ENCODE data around the gene RERE.

- no peak for TF ChIP-seq MYC (IDR thresholded peaks at IDR 0.05; ENCODE audit: low read depth, low read length)
- TF ChIP-seq, protein P1, sequence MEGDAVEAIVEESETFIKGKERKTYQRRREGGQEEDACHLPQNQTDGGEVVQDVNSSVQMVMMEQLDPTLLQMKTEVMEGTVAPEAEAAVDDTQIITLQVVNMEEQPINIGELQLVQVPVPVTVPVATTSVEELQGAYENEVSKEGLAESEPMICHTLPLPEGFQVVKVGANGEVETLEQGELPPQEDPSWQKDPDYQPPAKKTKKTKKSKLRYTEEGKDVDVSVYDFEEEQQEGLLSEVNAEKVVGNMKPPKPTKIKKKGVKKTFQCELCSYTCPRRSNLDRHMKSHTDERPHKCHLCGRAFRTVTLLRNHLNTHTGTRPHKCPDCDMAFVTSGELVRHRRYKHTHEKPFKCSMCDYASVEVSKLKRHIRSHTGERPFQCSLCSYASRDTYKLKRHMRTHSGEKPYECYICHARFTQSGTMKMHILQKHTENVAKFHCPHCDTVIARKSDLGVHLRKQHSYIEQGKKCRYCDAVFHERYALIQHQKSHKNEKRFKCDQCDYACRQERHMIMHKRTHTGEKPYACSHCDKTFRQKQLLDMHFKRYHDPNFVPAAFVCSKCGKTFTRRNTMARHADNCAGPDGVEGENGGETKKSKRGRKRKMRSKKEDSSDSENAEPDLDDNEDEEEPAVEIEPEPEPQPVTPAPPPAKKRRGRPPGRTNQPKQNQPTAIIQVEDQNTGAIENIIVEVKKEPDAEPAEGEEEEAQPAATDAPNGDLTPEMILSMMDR (IDR thresholded peaks at IDR 0.05; ENCODE audit: extremely low read depth in 1 of 2, insufficient read depth in 1 of 2, low read depth in 1 of 2, low read length in 2 of 2): no peak
- TF ChIP-seq, protein P2, sequence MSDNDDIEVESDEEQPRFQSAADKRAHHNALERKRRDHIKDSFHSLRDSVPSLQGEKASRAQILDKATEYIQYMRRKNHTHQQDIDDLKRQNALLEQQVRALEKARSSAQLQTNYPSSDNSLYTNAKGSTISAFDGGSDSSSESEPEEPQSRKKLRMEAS (IDR thresholded peaks at IDR 0.05; ENCODE audit: insufficient read depth, insufficient read length): no peak
These were observed 253.4 kb downstream of the RERE start for GRCh38 chr1:8563944-8564537.
